PC-3 (cell line): ENCODE measurements around the gene CYP4B1. TPM values are rescaled to one million over a fixed set of nuclear protein-coding genes. Genes with fewer than 3 reads are reported as not detected.
A peak's percentile ranks its signal among the peaks of the same experiment; 100 is the strongest.

ENCODE experiments used
- ATAC-seq: fragments of 200-7000 bp; cut with Tn5 transposase; 2 replicates; pipeline ENCODE4 v1.9.1; 2020; ENCODE audit warnings: mild to moderate bottlenecking, moderate library complexity
- Bru-seq: library from RNA; stranded (reverse); fragments of 400-500 nt; gene quantifications from one replicate; lab custom pipeline; 2021; lab: Mats Ljungman, UMichigan
- BruChase-seq, 2 experiments: library from RNA; stranded (reverse); fragments of 400-500 nt; gene quantifications; one replicate each; lab custom pipeline; 2021; lab: Mats Ljungman, UMichigan
- BruUV-seq: library from RNA; stranded (reverse); fragments of 400-500 nt; replicated peaks from 2 replicates; lab custom pipeline; 2021; lab: Mats Ljungman, UMichigan
- CTCF ChIA-PET: fragments of 300-600 bp; sonication (Branson Sonifier 250); formaldehyde crosslinking; loops from one replicate; lab custom pipeline; 2022; ENCODE audit warnings: antibody characterized with exemption; lab: Charles Lee
- POLR2A ChIA-PET: fragments of 300-600 bp; sonication (Branson Sonifier 250); formaldehyde crosslinking; loops from one replicate; lab custom pipeline; 2022; ENCODE audit warnings: antibody characterized with exemption; ENCODE audit not compliant: unreplicated experiment; lab: Charles Lee
- DNase-seq: peaks from one replicate; pipeline ENCODE4 v3.0.0-alpha.2; 2015
- H2AFZ ChIP-seq: fragments of 300-600 bp; sonication (generic); 2 replicates; pipeline ENCODE4 v1.6.0; 2016; ENCODE audit warnings: antibody characterized with exemption, low read length
- H3F3A ChIP-seq: fragments of 300-600 bp; sonication (generic); one replicate; pipeline ENCODE4 v1.6.0; 2017; ENCODE audit warnings: antibody characterized with exemption, low read length, control low read depth, mild to moderate bottlenecking; ENCODE audit not compliant: unreplicated experiment
- H3K27ac ChIP-seq: fragments of 300-600 bp; sonication (generic); 2 replicates; pipeline ENCODE4 v1.5.1; 2016; ENCODE audit warnings: mild to moderate bottlenecking, low read length
- H3K27me3 ChIP-seq: fragments of 300-600 bp; sonication (generic); 2 replicates; pipeline ENCODE4 v1.6.1; 2016; ENCODE audit warnings: low read length, mixed read lengths
- H3K36me3 ChIP-seq: fragments of 300-600 bp; sonication (generic); 2 replicates; pipeline ENCODE4 v1.6.1; 2016; ENCODE audit warnings: low read depth, mixed run types, low read length, mixed read lengths
- H3K4me1 ChIP-seq: fragments of 300-600 bp; sonication (generic); 2 replicates; pipeline ENCODE4 v1.5.1; 2016; ENCODE audit warnings: low read length; ENCODE audit not compliant: insufficient read depth
- H3K4me2 ChIP-seq: fragments of 300-600 bp; sonication (generic); 2 replicates; pipeline ENCODE4 v1.6.0; 2016; ENCODE audit warnings: low read length
- H3K4me3 ChIP-seq: fragments of 300-600 bp; sonication (generic); 2 replicates; pipeline ENCODE4 v1.5.1; 2016; ENCODE audit warnings: mild to moderate bottlenecking, low read length, mixed read lengths
- H3K79me2 ChIP-seq: fragments of 300-600 bp; sonication (generic); 2 replicates; pipeline ENCODE4 v1.6.1; 2017; ENCODE audit warnings: low read length, mixed read lengths
- H3K9ac ChIP-seq: fragments of 300-600 bp; sonication (generic); 2 replicates; pipeline ENCODE4 v1.6.0; 2016; ENCODE audit warnings: mild to moderate bottlenecking, low read length
- H3K9me2 ChIP-seq: fragments of 300-600 bp; sonication (generic); replicated peaks from 2 replicates; pipeline ENCODE4 v1.6.1; 2016; ENCODE audit warnings: mixed run types, low read length, mixed read lengths
- H3K9me3 ChIP-seq: fragments of 300-600 bp; sonication (generic); 2 replicates; pipeline ENCODE4 v1.6.1; 2016; ENCODE audit warnings: low read length, mixed read lengths
- H4K20me1 ChIP-seq: fragments of 300-600 bp; sonication (generic); 2 replicates; pipeline ENCODE4 v1.6.1; 2016; ENCODE audit warnings: low read length, mixed read lengths
- EZH2 ChIP-seq: fragments of 300-600 bp; sonication (generic); IDR thresholded peaks from one replicate; pipeline ENCODE4 v1.6.1; 2017; ENCODE audit warnings: antibody characterized with exemption, mild to moderate bottlenecking, low read length; ENCODE audit not compliant: unreplicated experiment
- EZH2phosphoT487 ChIP-seq: fragments of 300-600 bp; sonication (generic); IDR thresholded peaks from 2 replicates; pipeline ENCODE4 v1.6.1; 2018; ENCODE audit warnings: mild to moderate bottlenecking, antibody characterized with exemption, low read length, borderline replicate concordance
- intact Hi-C: fragments of 100-400 bp; cut with micrococcal nuclease; formaldehyde crosslinking; loops from 2 replicates; pipeline ENCODE4 v1.9.0; 2023
- long read RNA-seq: library from polyadenylated mRNA; unstranded; transcript quantifications from one replicate; pipeline ENCODE4 v2.0.0, GENCODE V29; 2021; ENCODE audit not compliant: unreplicated experiment
- total RNA-seq: library from RNA; depleted of rRNA; stranded (reverse); fragments of >200 nt; gene quantifications from 2 replicates; pipeline ENCODE4 v1.2.3, GENCODE V29; 2014; rRNA removed
- TF ChIP-seq, protein P1 (sequence below): fragments of 300-600 bp; sonication (generic); conservative IDR thresholded peaks from 2 replicates; pipeline ENCODE4 v1.5.1; 2017; ENCODE audit warnings: antibody characterized with exemption, low read depth, mild to moderate bottlenecking, low read length

Gene CYP4B1
- not detected in 2 replicates for total RNA-seq
- not detected for Bru-seq, nascent RNA
- BruChase-seq, experiment 1, labeled RNA remaining after a 6-hour chase = percentile 2 among the genes with signal in this experiment
- BruChase-seq, experiment 2, labeled RNA remaining after a 2-hour chase = not detected
- long read RNA-seq = 0 reads

- Histone ChIP-seq H3K27me3 (peaks cover 27% of the 10 kb centered on the region; the same call in 1 of the 2 replicates), H3K9me3 (no peaks in the 10 kb centered on the region), H3K4me3 (no peak within 1 kb of the TSS), H3K36me3 (no peaks in the 10 kb centered on the region), H4K20me1 (no peaks in the 10 kb centered on the region), H3K9ac (no peak within 1 kb of the TSS), H3K79me2 (no peaks in the 10 kb centered on the region), H3K9me2 (no peaks in the 10 kb centered on the region), H3K4me2 (no peak within 1 kb of the TSS), H3K4me1 (no peaks in the 10 kb centered on the region), H2AFZ (no peak within 1 kb of the TSS), H3K27ac (no peak within 1 kb of the TSS), H3F3A (no peaks in the 10 kb centered on the region)
- POLR2A ChIA-PET = interaction anchor here (0.5 kb wide), 1 partner anchor 1738 kb away, joined by 3 read pairs; no protein-coding TSS in a partner anchor
- DNase-seq (no peak), ATAC-seq (no peak)
- TF ChIP-seq, protein P1, sequence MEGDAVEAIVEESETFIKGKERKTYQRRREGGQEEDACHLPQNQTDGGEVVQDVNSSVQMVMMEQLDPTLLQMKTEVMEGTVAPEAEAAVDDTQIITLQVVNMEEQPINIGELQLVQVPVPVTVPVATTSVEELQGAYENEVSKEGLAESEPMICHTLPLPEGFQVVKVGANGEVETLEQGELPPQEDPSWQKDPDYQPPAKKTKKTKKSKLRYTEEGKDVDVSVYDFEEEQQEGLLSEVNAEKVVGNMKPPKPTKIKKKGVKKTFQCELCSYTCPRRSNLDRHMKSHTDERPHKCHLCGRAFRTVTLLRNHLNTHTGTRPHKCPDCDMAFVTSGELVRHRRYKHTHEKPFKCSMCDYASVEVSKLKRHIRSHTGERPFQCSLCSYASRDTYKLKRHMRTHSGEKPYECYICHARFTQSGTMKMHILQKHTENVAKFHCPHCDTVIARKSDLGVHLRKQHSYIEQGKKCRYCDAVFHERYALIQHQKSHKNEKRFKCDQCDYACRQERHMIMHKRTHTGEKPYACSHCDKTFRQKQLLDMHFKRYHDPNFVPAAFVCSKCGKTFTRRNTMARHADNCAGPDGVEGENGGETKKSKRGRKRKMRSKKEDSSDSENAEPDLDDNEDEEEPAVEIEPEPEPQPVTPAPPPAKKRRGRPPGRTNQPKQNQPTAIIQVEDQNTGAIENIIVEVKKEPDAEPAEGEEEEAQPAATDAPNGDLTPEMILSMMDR = no peak
- no peak for TF ChIP-seq EZH2
- TF ChIP-seq EZH2phosphoT487 = no peak
- CTCF ChIA-PET = no interaction called here
- intact Hi-C loops = no loop called here
- no TSS peak for BruUV-seq
Observed at GRCh38 chr1:46798810-46799209, at the start of gene CYP4B1. CYP4B1 (plus strand) TSS chr1:46799046; CDS start chr1:46799082, 36 bp downstream.

- TF ChIP-seq, protein P1 = no peak
- Histone ChIP-seq H4K20me1 (no peaks in the 10 kb centered on the region), H3F3A (no peaks in the 10 kb centered on the region), H3K9me3 (no peaks in the 10 kb centered on the region), H3K4me1 (peaks cover 19% of the 10 kb centered on the region), H3K27ac (peak overlapping the region; percentile 30), H3K79me2 (no peaks in the 10 kb centered on the region), H3K4me3 (no peak overlapping the region), H3K27me3 (peaks cover 9% of the 10 kb centered on the region; the same call in 1 of the 2 replicates), H3K36me3 (no peaks in the 10 kb centered on the region), H2AFZ (no peak overlapping the region), H3K4me2 (peak overlapping the region; percentile 32), H3K9ac (no peak overlapping the region), H3K9me2 (no peaks in the 10 kb centered on the region)
- ChIA-PET CTCF (no interaction called here), POLR2A (no interaction called here)
- peak; percentile 69 for DNase-seq
- intact Hi-C loops = loop anchor here (10.0 kb wide), 1 partner anchor 345 kb away; no protein-coding TSS in a partner anchor
- peak; percentile 16; the same call in 1 of the 2 replicates for ATAC-seq
- BruUV-seq = no TSS peak
Observed at GRCh38 chr1:46749404-46749803, 49.4 kb upstream of the CYP4B1 start.

- Histone ChIP-seq H3K4me1 (peaks cover 19% of the 10 kb centered on the region), H3K27me3 (peaks cover 9% of the 10 kb centered on the region; the same call in 1 of the 2 replicates), H3K9me3 (no peaks in the 10 kb centered on the region), H3K36me3 (no peaks in the 10 kb centered on the region), H3F3A (no peaks in the 10 kb centered on the region), H3K9ac (no peak overlapping the region), H3K4me2 (peak overlapping the region; percentile 32), H3K9me2 (no peaks in the 10 kb centered on the region), H3K79me2 (no peaks in the 10 kb centered on the region), H3K27ac (peak overlapping the region; percentile 30), H3K4me3 (no peak overlapping the region), H4K20me1 (no peaks in the 10 kb centered on the region), H2AFZ (no peak overlapping the region)
- ATAC-seq (no peak), DNase-seq (peak; percentile 18)
- intact Hi-C loops = loop anchor here (10.0 kb wide), 1 partner anchor 345 kb away; no protein-coding TSS in a partner anchor
- ChIA-PET POLR2A (no interaction called here), CTCF (no interaction called here)
- TF ChIP-seq EZH2 (no peak), EZH2phosphoT487 (no peak)
- TF ChIP-seq, protein P1 = no peak
- BruUV-seq = no TSS peak
Observed at GRCh38 chr1:46749921-46750404, 48.9 kb upstream of the CYP4B1 start.
